GM23338 (cell line): ENCODE results near the gene PPM1L. TPM values are rescaled to one million over a fixed set of nuclear protein-coding genes. Genes with fewer than 3 reads are reported as not detected.

Experiments
- ATAC-seq: fragments of 200-7000 bp; cut with Tn5 transposase; 3 replicates; pipeline ENCODE4 v1.9.1; 2020
- DNase-seq: peaks from one replicate; pipeline ENCODE4 v3.0.0-alpha.2; 2015; ENCODE audit warnings: low spot score
- H2AFZ ChIP-seq: fragments of 200-600 bp; sonication (generic); 2 replicates; pipeline ENCODE4 v1.8.0; 2016; ENCODE audit warnings: antibody characterized with exemption, mild to moderate bottlenecking, moderate library complexity
- H3F3A ChIP-seq: fragments of 200-600 bp; sonication (generic); replicated peaks from 2 replicates; pipeline ENCODE4 v1.8.0; 2017; ENCODE audit warnings: antibody characterized with exemption, mixed run types, low read depth
- H3K27ac ChIP-seq: fragments of 200-600 bp; sonication (generic); 2 replicates; pipeline ENCODE4 v1.6.1; 2016; ENCODE audit warnings: low read depth
- H3K27me3 ChIP-seq: fragments of 200-600 bp; sonication (generic); 2 replicates; pipeline ENCODE4 v1.8.0; 2016; ENCODE audit warnings: mild to moderate bottlenecking, mixed run types, moderate library complexity; ENCODE audit not compliant: insufficient read depth
- H3K36me3 ChIP-seq: fragments of 200-600 bp; sonication (generic); 2 replicates; pipeline ENCODE4 v1.8.0; 2016; ENCODE audit warnings: mild to moderate bottlenecking; ENCODE audit not compliant: insufficient read depth
- H3K4me1 ChIP-seq: fragments of 200-600 bp; sonication (generic); 2 replicates; pipeline ENCODE4 v1.8.0; 2016; ENCODE audit warnings: mild to moderate bottlenecking, moderate library complexity; ENCODE audit not compliant: insufficient read depth
- H3K4me2 ChIP-seq: fragments of 200-600 bp; sonication (generic); 2 replicates; pipeline ENCODE4 v1.7.1; 2017; ENCODE audit warnings: mixed run types
- H3K4me3 ChIP-seq: fragments of 200-600 bp; sonication (generic); 2 replicates; pipeline ENCODE4 v1.6.1; 2016; ENCODE audit warnings: mixed run types
- H3K79me2 ChIP-seq: fragments of 200-600 bp; sonication (generic); replicated peaks from 2 replicates; pipeline ENCODE4 v1.8.0; 2017; ENCODE audit warnings: mild to moderate bottlenecking; ENCODE audit not compliant: insufficient read depth
- H3K9me2 ChIP-seq: fragments of 200-600 bp; sonication (generic); 2 replicates; pipeline ENCODE4 v1.8.0; 2017; ENCODE audit not compliant: insufficient read depth
- H4K20me1 ChIP-seq: fragments of 200-600 bp; sonication (generic); replicated peaks from 2 replicates; pipeline ENCODE4 v1.8.0; 2017; ENCODE audit warnings: mild to moderate bottlenecking; ENCODE audit not compliant: insufficient read depth
- H3K27ac Mint-ChIP-seq: 2 replicates; pipeline ENCODE4 v1.8.0; 2020; ENCODE audit warnings: inconsistent platforms, mild to moderate bottlenecking, moderate library complexity, mixed read lengths
- H3K27me3 Mint-ChIP-seq: 3 replicates; pipeline ENCODE4 v1.8.0; 2022; ENCODE audit warnings: low read depth, mild to moderate bottlenecking, moderate library complexity, mixed read lengths, inconsistent platforms; ENCODE audit not compliant: insufficient read depth, poor library complexity
- H3K36me3 Mint-ChIP-seq: 3 replicates; pipeline ENCODE4 v1.8.0; 2021; ENCODE audit warnings: low read depth, mild to moderate bottlenecking, inconsistent platforms, moderate library complexity, mixed read lengths
- H3K4me1 Mint-ChIP-seq: 3 replicates; pipeline ENCODE4 v1.8.0; 2020; ENCODE audit warnings: mild to moderate bottlenecking, inconsistent platforms, mixed read lengths
- H3K4me3 Mint-ChIP-seq: 3 replicates; pipeline ENCODE4 v1.8.0; 2021; ENCODE audit warnings: moderate library complexity, mild to moderate bottlenecking, inconsistent platforms, mixed read lengths
- H3K9me3 Mint-ChIP-seq: 3 replicates; pipeline ENCODE4 v1.8.0; 2020; ENCODE audit warnings: moderate library complexity, mild to moderate bottlenecking, inconsistent platforms, mixed read lengths
- EZH2 ChIP-seq: fragments of 200-600 bp; sonication (generic); IDR thresholded peaks from one replicate; pipeline ENCODE4 v1.8.0; 2017; ENCODE audit warnings: antibody characterized with exemption, mild to moderate bottlenecking, low read depth; ENCODE audit not compliant: unreplicated experiment
- EZH2phosphoT487 ChIP-seq: fragments of 200-600 bp; sonication (generic); IDR thresholded peaks from one replicate; pipeline ENCODE4 v1.8.1; 2018; ENCODE audit warnings: antibody characterized with exemption; ENCODE audit not compliant: unreplicated experiment
- JUNB ChIP-seq: IDR thresholded peaks from one replicate; pipeline ENCODE4 v1.6.1; 2016; ENCODE audit warnings: antibody characterized with exemption; ENCODE audit not compliant: unreplicated experiment
- NANOG ChIP-seq: IDR thresholded peaks from 2 replicates; pipeline ENCODE4 v1.6.1; 2016; ENCODE audit warnings: antibody characterized with exemption, borderline replicate concordance
- ZNF114 ChIP-seq: fragments of 250-450 bp; sonication (Bioruptor Pico); IDR thresholded peaks from 2 replicates; pipeline ENCODE4 v1.5.0; 2020; ENCODE audit warnings: mild to moderate bottlenecking, moderate library complexity
- ZNF331 ChIP-seq: fragments of 250-450 bp; sonication (Bioruptor Pico); IDR thresholded peaks from 2 replicates; pipeline ENCODE4 v1.5.0; 2020; ENCODE audit warnings: low read depth, mild to moderate bottlenecking, moderate library complexity
- polyA plus RNA-seq: library from polyadenylated mRNA; unstranded; fragments of >200 nt; fragmentation: Nextera tagmentation; extraction: Ambion mirVana; gene quantifications from 2 replicates; pipeline ENCODE4 v1.2.1, GENCODE V29; 2016
- total RNA-seq: library from RNA; depleted of rRNA; stranded (reverse); fragments of >200 nt; shearing (Covaris generic); gene quantifications from 2 replicates; pipeline ENCODE4 v1.2.3, GENCODE V29; 2014
- TF ChIP-seq, protein P1 (sequence below), 2 experiments: fragments of 200-600 bp in 1 of 2; sonication (generic) in 1 of 2; conservative IDR thresholded peaks; 2 replicates each; pipeline versions ENCODE4 v1.5.1 to v1.6.1; 2016 to 2017; ENCODE audit warnings: antibody characterized with exemption in 2 of 2, low read depth in 2 of 2, mild to moderate bottlenecking in 2 of 2, moderate library complexity in 1 of 2
- TF ChIP-seq, protein P2 (sequence below): IDR thresholded peaks from 2 replicates; pipeline ENCODE4 v1.6.1; 2016; ENCODE audit warnings: antibody characterized with exemption

Gene PPM1L
- total and polyA plus RNA-seq, 2 experiments from 2014 or later: 3.9 to 26.4 TPM

DNA sequence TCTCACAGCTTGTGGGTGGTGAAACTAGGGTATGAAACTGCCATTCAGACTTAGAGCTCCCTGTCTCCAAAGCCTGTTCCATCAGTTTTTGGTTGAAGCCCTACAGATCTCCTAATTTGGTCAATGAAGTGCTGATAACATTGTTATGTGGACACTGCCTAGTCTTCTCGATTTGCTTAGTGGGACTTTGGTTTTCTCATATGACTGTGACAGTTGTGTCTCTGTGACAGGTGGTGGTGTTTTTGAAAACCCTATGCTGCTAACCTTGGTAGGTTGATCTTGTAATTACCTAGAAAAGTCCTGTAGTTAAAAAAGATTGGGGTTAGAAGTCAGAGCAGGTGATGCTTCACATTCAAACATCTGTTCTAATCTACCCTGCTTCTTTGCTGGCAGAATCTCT, 9.2 kb downstream of the PPM1L start:
- no peak for TF ChIP-seq EZH2phosphoT487
- no peak for TF ChIP-seq NANOG
- TF ChIP-seq, protein P1, sequence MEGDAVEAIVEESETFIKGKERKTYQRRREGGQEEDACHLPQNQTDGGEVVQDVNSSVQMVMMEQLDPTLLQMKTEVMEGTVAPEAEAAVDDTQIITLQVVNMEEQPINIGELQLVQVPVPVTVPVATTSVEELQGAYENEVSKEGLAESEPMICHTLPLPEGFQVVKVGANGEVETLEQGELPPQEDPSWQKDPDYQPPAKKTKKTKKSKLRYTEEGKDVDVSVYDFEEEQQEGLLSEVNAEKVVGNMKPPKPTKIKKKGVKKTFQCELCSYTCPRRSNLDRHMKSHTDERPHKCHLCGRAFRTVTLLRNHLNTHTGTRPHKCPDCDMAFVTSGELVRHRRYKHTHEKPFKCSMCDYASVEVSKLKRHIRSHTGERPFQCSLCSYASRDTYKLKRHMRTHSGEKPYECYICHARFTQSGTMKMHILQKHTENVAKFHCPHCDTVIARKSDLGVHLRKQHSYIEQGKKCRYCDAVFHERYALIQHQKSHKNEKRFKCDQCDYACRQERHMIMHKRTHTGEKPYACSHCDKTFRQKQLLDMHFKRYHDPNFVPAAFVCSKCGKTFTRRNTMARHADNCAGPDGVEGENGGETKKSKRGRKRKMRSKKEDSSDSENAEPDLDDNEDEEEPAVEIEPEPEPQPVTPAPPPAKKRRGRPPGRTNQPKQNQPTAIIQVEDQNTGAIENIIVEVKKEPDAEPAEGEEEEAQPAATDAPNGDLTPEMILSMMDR (conservative IDR thresholded peaks at IDR 0.05; ENCODE audit: low read depth in 2 of 2): no peak
- TF ChIP-seq ZNF114 (CRISPR knock-in tag): no peak
- no peak for TF ChIP-seq JUNB
- no peak for TF ChIP-seq ZNF331 (CRISPR knock-in tag)
- no peak for TF ChIP-seq EZH2
- TF ChIP-seq, protein P2, sequence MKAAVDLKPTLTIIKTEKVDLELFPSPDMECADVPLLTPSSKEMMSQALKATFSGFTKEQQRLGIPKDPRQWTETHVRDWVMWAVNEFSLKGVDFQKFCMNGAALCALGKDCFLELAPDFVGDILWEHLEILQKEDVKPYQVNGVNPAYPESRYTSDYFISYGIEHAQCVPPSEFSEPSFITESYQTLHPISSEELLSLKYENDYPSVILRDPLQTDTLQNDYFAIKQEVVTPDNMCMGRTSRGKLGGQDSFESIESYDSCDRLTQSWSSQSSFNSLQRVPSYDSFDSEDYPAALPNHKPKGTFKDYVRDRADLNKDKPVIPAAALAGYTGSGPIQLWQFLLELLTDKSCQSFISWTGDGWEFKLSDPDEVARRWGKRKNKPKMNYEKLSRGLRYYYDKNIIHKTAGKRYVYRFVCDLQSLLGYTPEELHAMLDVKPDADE: no peak
- ATAC-seq (no peak), DNase-seq (no peak)
- Mint-ChIP-seq H3K9me3 (no peaks in the 10 kb centered on the region), H3K27me3 (no peaks in the 10 kb centered on the region), H3K4me3 (no peak overlapping the region), H3K27ac (no peak overlapping the region), H3K36me3 (0 out of 3 replicates have a peak, but pooled peaks cover 2% of the 10 kb centered on the region), H3K4me1 (peaks cover 2% of the 10 kb centered on the region; the same call in 2 of the 3 replicates)
- Histone ChIP-seq H3F3A (no peaks in the 10 kb centered on the region), H3K79me2 (peaks cover 57% of the 10 kb centered on the region), H3K4me3 (no peak overlapping the region), H3K27me3 (no peaks in the 10 kb centered on the region), H3K4me1 (0 out of 2 replicates have a peak, but pooled peaks cover 1% of the 10 kb centered on the region), H3K27ac (no peak overlapping the region), H2AFZ (no peak overlapping the region), H3K36me3 (no peaks in the 10 kb centered on the region), H4K20me1 (peaks cover 8% of the 10 kb centered on the region; the same call in 1 of the 2 replicates), H3K9me2 (no peaks in the 10 kb centered on the region), H3K4me2 (no peak overlapping the region)

DNA sequence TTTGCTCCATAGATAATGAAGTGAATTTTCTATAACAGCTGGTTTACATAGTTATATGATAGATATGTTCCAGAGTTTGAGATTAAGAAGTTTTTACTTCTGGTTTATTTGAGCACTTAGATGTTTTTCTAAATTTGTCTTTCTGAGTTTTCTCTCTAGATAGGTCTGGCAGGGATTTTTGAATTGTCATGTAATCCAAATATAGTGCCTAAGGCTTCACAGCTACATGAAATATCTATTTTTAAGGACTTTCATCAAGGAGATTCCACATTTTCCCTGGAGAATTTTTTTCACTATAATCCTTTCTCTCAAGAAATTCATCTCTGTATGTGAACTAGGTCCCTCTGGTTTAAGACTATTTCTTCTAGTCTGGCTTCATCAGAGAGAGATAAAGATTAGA, 12.0 kb downstream of the PPM1L start:
- H3K27me3 ChIP-seq: no peaks in the 10 kb centered on the region
- no peak overlapping the region for H3K4me3 ChIP-seq
- H3K4me1 ChIP-seq: no peaks in the 10 kb centered on the region
- no peak overlapping the region for H3K27ac ChIP-seq
- Mint-ChIP-seq H3K27me3 (no peaks in the 10 kb centered on the region), H3K36me3 (no peaks in the 10 kb centered on the region), H3K4me3 (no peak overlapping the region), H3K9me3 (no peaks in the 10 kb centered on the region), H3K4me1 (no peaks in the 10 kb centered on the region; the same call in 1 of the 3 replicates), H3K27ac (no peak overlapping the region)
- DNase-seq (no peak), ATAC-seq (no peak)
- no peaks in the 10 kb centered on the region for H3K9me2 ChIP-seq
- H4K20me1 ChIP-seq: peaks cover 5% of the 10 kb centered on the region; the same call in 1 of the 2 replicates
- no peaks in the 10 kb centered on the region for H3K36me3 ChIP-seq
- no peaks in the 10 kb centered on the region for H3F3A ChIP-seq
- H3K79me2 ChIP-seq: peaks cover 31% of the 10 kb centered on the region
- H2AFZ ChIP-seq: no peak overlapping the region
- no peak overlapping the region for H3K4me2 ChIP-seq
- TF ChIP-seq ZNF331 (CRISPR knock-in tag) (no peak), NANOG (no peak)
